IPS-15b (cell line): Measurements from ENCODE around the gene ANKS3.
A peak's percentile ranks its signal among the peaks of the same experiment; 100 is the strongest.

Experiments
- H3K27me3 ChIP-seq: one replicate; pipeline ENCODE4 v1.6.1; 2013; ENCODE audit warnings: low read length; ENCODE audit not compliant: control insufficient read depth, insufficient read depth
- H3K36me3 ChIP-seq: one replicate; pipeline ENCODE4 v1.6.1; 2013; ENCODE audit warnings: low read length; ENCODE audit not compliant: control insufficient read depth, insufficient read depth
- H3K4me1 ChIP-seq: one replicate; pipeline ENCODE4 v1.6.1; 2013; ENCODE audit warnings: mild to moderate bottlenecking, low read length; ENCODE audit not compliant: control insufficient read depth, insufficient read depth
- H3K4me3 ChIP-seq: one replicate; pipeline ENCODE4 v1.5.1; 2013; ENCODE audit warnings: low read depth, low read length
- H3K9ac ChIP-seq: one replicate; pipeline ENCODE4 v1.6.1; 2013; ENCODE audit warnings: low read depth, mild to moderate bottlenecking, low read length
- H3K9me3 ChIP-seq: one replicate; pipeline ENCODE4 v1.6.1; 2013; ENCODE audit warnings: mild to moderate bottlenecking, low read length; ENCODE audit not compliant: control insufficient read depth, insufficient read depth

The ANKS3 gene

GRCh38 chr16:4698321-4699045 lies 35.6 kb downstream of the ANKS3 start:
- H3K4me3 ChIP-seq: no peak overlapping the region
- H3K4me1 ChIP-seq: no peaks in the 10 kb centered on the region
- no peaks in the 10 kb centered on the region for H3K27me3 ChIP-seq
- H3K9ac ChIP-seq: no peak overlapping the region
- H3K9me3 ChIP-seq: no peaks in the 10 kb centered on the region
- peaks cover 72% of the 10 kb centered on the region for H3K36me3 ChIP-seq

- H3K4me1 ChIP-seq: no peaks in the 10 kb centered on the region
- peaks cover 72% of the 10 kb centered on the region for H3K36me3 ChIP-seq
- no peak overlapping the region for H3K9ac ChIP-seq
- H3K27me3 ChIP-seq: no peaks in the 10 kb centered on the region
- H3K4me3 ChIP-seq: no peak overlapping the region
- no peaks in the 10 kb centered on the region for H3K9me3 ChIP-seq
These were observed 36.2 kb downstream of the ANKS3 start for GRCh38 chr16:4697848-4698291.

GRCh38 chr16:4696905-4697847 lies 36.9 kb downstream of the ANKS3 start:
- Histone ChIP-seq H3K27me3 (no peaks in the 10 kb centered on the region), H3K4me1 (peaks cover 4% of the 10 kb centered on the region), H3K4me3 (no peak overlapping the region), H3K36me3 (peaks cover 68% of the 10 kb centered on the region), H3K9me3 (no peaks in the 10 kb centered on the region), H3K9ac (no peak overlapping the region)

GRCh38 chr16:4696172-4696904 lies 37.7 kb downstream of the ANKS3 start:
- no peaks in the 10 kb centered on the region for H3K9me3 ChIP-seq
- no peak overlapping the region for H3K4me3 ChIP-seq
- no peak overlapping the region for H3K9ac ChIP-seq
- H3K4me1 ChIP-seq: peaks cover 4% of the 10 kb centered on the region
- peaks cover 60% of the 10 kb centered on the region for H3K36me3 ChIP-seq
- no peaks in the 10 kb centered on the region for H3K27me3 ChIP-seq

GRCh38 chr16:4695473-4696171 lies 38.4 kb downstream of the ANKS3 start:
- Histone ChIP-seq H3K9me3 (no peaks in the 10 kb centered on the region), H3K36me3 (peaks cover 53% of the 10 kb centered on the region), H3K9ac (no peak overlapping the region), H3K27me3 (no peaks in the 10 kb centered on the region), H3K4me3 (no peak overlapping the region), H3K4me1 (peaks cover 4% of the 10 kb centered on the region)

- Histone ChIP-seq H3K4me1 (peaks cover 4% of the 10 kb centered on the region), H3K36me3 (peaks cover 51% of the 10 kb centered on the region), H3K9ac (no peak overlapping the region), H3K27me3 (no peaks in the 10 kb centered on the region), H3K4me3 (peak overlapping the region; percentile 37), H3K9me3 (no peaks in the 10 kb centered on the region)
These were observed 39.2 kb downstream of the ANKS3 start for GRCh38 chr16:4694642-4695451.

- Histone ChIP-seq H3K36me3 (peaks cover 48% of the 10 kb centered on the region), H3K9me3 (no peaks in the 10 kb centered on the region), H3K4me1 (peaks cover 4% of the 10 kb centered on the region)
These were observed 40.0 kb downstream of the ANKS3 start for GRCh38 chr16:4693956-4694641.

GRCh38 chr16:4693296-4693955 lies 40.6 kb downstream of the ANKS3 start, which contains the start of gene NUDT16L1:
Gene NUDT16L1, plus strand, starts transcription at chr16:4693562. Its CDS starts 165 bp downstream, at chr16:4693727.
- peak within 1 kb of the TSS; percentile 78 for H3K4me3 ChIP-seq
- H3K27me3 ChIP-seq: no peaks in the 10 kb centered on the region
- H3K9me3 ChIP-seq: no peaks in the 10 kb centered on the region
- peak within 1 kb of the TSS; percentile 73 for H3K9ac ChIP-seq
- peaks cover 4% of the 10 kb centered on the region for H3K4me1 ChIP-seq
- peaks cover 47% of the 10 kb centered on the region for H3K36me3 ChIP-seq

More at GRCh38 chr16:4693956-4694641, 40.0 kb downstream of the ANKS3 start:
- Histone ChIP-seq H3K4me3 (peak overlapping the region; percentile 78), H3K9ac (peak overlapping the region; percentile 73), H3K27me3 (no peaks in the 10 kb centered on the region)

GRCh38 chr16:4692460-4693295 lies 41.4 kb downstream of the ANKS3 start:
- Histone ChIP-seq H3K36me3 (peaks cover 47% of the 10 kb centered on the region), H3K4me3 (peak overlapping the region; percentile 61), H3K27me3 (no peaks in the 10 kb centered on the region), H3K9ac (peak overlapping the region; percentile 47), H3K4me1 (peaks cover 4% of the 10 kb centered on the region), H3K9me3 (no peaks in the 10 kb centered on the region)
